Hepatic stellate cell (primary cell): ENCODE results near the gene FN1.

ENCODE experiments used
- DNase-seq: peaks from one replicate; pipeline ENCODE4 v3.0.0; 2011; ENCODE audit warnings: low spot score

The FN1 gene

GRCh38 chr2:215382480-215382879, 53.4 kb downstream of the FN1 start:
- DNase-seq = no peak

DNA sequence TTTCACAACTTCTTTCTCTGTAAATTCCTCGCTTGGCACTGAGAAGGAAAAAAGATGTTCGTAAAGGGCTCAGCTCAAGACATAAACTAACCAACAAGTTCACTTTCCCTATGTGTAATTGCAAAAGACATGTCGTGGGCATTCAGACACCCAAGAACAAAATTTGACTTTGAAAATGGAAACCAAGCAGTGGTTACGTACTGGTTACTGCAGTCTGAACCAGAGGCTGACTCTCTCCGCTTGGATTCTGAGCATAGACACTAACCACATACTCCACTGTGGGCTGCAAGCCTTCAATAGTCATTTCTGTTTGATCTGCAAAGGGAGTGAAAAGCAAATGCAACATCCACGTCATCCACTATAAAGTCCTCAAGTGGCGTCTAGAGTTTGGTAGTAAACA, 53.9 kb downstream of the FN1 start:
- no peak for DNase-seq

DNA sequence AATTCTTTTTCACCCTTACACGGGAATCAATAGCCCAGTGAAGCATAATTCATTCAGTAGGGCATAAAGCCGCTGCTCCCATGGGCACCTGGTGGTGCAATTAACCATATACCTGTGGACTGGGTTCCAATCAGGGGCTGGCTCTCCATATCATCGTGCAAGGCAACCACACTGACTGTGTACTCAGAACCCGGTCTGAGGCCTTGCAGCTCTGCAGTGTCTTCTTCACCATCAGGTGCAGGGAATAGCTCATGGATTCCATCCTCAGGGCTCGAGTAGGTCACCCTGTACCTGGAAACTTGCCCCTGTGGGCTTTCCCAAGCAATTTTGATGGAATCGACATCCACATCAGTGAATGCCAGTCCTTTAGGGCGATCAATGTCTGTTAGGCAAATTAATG, 55.2 kb downstream of the FN1 start:
- DNase-seq = no peak

GRCh38 chr2:215379948-215380347, 55.9 kb downstream of the FN1 start:
- no peak for DNase-seq

DNA sequence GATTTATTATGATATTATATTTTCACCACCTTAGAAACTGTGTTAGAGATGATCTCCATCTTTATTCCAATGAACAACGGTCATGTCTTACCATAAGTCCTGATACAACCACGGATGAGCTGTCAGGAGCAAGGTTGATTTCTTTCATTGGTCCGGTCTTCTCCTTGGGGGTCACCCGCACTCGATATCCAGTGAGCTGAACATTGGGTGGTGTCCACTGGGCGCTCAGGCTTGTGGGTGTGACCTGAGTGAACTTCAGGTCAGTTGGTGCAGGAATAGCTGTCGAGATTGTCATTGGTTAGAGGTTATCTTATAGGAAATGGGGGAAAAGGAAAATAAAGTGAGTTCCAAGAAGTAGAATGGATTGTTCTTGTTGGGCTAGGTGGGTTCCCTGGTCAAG, 56.8 kb downstream of the FN1 start:
- no peak for DNase-seq

DNA sequence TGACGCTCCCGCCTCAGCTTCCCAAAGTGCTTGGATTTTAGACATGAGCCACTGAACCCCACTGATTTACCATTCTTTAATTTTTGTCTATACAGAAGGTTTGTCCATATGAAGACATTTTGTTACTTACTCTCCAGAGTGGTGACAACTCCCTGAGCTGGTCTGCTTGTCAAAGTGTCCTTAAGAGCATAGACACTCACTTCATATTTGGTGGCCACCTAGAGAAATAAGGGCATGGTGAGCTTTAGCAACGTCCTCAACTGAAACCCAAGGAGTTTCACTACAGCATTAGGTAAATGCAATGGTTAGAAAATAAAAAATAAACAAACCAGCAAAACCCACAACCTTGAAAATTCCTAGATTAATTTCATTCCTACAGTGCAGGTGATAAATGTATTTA, 57.8 kb downstream of the FN1 start:
- DNase-seq = no peak

DNA sequence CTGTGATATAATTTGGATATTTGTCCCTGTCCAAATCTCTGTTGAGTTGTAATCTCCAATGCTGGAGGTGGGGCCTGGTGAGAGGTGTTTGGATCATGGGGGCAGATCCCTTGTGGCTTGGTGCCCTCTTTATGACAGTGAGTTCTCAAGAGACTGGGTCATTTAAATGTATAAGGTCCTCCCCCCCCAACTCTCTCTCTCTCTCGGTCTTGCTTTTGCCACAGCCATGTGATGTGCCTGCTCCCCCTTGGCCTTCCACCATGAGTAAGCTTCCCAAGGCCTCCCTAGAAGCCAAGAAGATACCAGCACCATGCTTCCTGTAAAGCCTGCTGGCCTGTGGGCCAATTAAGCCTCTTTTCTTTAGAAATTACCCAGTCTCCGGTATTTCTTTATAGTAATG, 58.6 kb downstream of the FN1 start:
- DNase-seq = no peak

GRCh38 chr2:215376103-215376780, 59.6 kb downstream of the FN1 start:
- DNase-seq = no peak

DNA sequence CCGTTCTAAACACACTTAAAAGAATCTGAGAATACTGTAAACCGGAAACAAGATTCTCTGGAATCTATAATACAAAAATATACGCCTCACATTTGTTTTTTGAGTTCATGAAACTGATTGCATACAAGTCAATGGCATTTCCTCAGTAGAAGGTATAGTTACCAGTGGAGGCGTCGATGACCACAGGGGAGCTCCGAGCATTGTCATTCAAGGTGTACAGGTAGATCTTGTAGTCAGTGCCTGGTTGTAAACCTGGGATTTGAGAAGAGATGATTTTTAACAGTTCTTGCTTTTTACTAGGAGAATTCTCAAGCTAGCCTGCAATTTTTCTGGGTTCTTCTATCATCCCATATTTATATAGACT, 60.4 kb downstream of the FN1 start:
- no peak for DNase-seq

DNA sequence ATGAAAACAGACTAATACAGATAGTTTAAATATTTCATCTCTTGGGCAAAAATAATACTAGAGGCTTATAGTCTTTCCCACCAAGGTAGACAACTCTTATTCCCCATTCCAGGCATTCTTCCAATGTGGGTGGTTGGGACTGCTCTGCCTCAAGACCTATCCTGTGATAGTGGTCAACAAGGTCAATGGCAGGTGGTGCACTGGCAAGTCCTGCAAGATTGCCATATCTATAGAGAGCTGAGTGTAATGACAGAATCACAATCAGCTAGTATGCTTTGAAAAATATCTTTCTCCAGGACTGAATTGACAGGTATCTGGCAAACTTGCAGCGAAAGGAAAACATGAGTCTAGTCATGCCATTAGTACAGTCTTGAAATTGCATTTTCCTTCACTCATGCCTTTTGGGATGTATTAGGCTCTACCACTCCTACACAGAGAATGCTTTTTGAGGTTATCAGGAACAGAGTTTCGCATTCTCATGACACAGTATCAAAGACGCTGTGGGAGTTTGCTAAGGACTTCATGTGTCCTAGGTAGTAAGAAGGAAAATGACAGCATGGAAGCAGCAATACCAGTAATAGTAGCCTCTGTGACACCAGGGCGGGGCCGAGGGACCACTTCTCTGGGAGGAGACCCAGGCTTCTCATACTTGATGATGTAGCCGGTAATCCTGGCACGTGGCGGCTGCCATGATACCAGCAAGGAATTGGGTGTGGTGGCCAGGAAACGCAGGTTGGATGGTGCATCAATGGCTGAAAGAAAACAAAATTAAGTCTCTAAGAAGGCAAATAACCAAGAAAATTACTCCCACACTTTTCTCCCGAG, 61.0 kb downstream of the FN1 start:
- no peak for DNase-seq

GRCh38 chr2:215374002-215374401, 61.9 kb downstream of the FN1 start:
- no peak for DNase-seq

DNA sequence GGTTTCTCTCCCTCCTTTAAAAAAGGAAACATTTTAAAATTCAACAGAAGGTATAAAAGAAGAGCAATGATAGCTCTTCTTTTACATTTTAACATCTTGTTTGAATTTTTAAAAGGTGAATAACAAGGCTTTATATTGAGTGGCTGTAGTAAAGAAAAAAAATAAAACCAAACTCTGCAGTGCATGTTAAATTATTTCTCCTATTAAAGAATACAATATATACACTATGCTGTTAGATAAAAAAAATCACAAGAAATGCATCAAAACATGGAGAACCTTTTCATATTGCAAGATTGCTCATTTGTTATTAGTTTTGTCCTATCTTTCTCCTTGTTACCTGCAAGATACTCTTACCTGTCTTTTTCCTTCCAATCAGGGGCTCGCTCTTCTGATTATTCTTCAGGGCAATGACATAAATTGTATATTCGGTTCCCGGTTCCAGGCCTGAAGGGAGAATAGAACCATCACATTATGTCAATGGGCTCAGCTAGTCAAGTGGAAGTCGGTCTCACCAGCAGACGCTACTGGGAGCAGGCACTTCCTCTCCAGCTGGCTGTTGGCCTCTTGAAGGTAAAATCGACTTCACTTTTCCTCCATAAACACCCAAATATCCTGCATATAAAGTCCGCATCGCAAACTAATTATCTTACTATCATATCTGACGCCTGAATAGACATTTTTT, 62.8 kb downstream of the FN1 start:
- no peak for DNase-seq

GRCh38 chr2:215371915-215372897, 63.7 kb downstream of the FN1 start:
- DNase-seq = no peak

DNA sequence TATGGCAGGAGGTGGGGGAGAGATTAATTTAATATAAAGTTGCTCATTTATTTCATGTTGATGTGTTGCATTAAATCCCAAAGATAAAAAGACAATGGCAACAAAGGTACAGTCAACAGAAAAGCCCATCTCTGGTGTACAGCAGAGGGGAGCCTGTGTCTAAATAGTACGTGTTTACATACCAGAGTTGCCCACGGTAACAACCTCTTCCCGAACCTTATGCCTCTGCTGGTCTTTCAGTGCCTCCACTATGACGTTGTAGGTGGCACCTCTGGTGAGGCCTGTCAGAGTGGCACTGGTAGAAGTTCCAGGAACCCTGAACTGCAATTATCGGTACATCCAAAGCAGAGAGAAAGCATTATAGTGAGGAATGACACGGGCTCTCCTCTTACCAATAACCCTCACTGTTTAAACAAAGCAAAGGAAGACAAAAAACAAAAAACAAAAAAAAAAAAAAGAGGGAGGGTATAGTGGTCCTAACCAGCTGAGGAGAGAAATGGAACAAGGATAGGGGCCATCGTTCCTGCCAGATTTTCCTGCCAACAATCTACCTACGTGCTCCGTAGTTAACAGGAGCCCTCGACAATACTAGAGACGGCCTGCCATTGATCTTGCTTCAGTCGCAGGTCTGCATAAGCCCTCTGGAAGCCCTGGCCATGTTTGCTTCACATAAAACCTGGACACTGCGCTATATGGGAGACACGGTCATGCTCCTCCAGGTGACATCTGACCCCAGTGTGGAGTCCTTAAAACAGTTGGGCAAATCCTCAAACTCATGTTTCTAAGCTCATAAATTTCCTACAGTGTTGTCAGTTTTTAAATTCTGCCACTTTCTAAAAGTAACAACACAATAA, 65.5 kb downstream of the FN1 start:
- no peak for DNase-seq

- DNase-seq = no peak
Observed at GRCh38 chr2:215369181-215369760, 66.6 kb downstream of the FN1 start.

DNA sequence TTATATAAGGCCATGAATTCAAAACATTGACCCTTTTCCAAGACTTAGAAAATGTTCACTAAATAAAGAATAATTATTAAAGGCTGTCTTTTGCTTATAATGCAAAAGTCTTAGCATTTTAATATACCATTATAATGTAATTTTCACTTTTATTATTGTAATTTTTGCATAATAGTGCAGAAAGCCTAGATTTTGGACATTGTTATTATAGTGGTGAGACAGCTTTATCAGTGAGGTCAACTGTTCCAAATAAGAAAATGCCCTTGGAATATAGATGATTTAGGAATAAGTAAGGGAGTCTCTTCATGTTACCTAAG, 67.4 kb downstream of the FN1 start:
- no peak for DNase-seq

DNA sequence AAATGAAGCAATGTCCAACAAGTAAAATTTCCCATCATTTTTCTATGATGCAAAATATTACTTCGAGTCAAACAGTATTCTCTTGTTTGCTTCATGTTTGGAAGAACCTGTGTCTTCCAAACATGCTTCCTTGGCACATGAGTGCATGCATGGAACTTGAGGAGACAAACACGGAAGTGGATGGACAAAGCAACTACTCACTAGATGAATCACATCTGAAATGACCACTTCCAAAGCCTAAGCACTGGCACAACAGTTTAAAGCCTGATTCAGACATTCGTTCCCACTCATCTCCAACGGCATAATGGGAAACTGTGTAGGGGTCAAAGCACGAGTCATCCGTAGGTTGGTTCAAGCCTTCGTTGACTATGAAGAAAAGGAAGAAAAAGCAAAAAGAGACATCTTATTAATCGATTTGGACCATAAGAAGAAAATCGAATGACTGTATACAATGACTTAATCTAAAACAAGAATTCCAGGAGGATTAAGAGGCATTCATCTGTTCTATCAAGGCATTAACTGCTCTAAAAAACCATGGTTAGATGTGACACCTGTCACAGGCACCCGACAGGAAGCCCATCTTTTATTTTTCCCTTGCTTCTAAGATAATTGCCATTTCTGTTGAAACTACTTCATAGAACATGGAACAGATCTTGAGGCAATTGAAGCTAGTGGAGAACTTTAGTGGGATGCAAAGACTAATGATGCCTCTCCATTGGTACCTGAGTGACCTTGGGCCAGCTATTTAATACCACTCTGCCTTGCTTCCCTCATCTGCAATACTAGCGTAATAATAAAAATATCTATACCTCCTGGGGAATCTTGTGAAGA, 68.0 kb downstream of the FN1 start:
- peak; percentile 24 for DNase-seq

DNA sequence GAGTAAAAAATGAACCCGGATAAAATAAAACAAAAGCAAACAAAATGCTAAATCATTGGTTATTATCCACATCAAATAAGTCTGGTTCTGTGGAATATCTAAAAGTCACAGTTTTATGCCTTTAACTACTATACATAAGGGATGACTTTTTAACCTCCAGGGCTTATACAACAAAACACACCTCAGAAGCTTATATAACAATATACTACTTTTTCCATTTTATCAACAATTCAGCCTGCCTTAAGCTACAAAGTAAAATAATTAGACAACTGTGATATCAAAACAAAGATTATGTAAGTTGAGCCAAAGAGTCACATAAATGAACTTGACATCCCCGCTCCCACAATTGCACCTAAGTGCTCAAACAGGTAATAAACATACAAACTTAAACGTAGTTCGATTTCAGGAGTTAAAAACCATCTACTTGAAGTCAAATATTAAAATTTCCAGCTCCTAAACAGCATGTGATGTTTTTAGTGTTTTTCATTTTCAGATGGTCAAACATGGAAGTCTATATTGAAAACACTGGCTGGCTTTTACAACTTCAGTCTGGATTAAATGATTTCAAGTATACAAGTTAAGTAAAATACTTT, 69.3 kb downstream of the FN1 start:
- DNase-seq = no peak

DNA sequence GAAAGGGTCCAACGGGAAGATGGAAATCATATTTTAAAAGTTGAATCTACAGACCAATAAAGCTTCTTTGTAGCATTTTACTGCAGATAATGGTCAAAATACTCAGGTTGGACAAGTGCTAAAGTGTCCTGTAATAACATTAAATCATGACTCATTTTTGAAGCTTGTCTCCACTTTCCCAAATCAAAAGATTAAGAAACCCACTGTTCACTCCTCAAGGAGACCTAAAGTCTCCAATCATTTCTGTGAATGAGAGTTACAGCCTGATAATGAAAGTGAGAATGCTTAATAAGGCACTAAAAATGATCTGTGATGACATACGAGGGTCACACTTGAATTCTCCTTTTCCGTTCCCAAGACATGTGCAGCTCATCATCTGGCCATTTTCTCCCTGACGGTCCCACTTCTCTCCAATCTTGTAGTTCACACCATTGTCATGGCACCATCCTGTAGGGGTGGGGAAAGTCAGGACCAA, 70.6 kb downstream of the FN1 start:
- DNase-seq = no peak
